NCI-H2227 (cell line): ENCODE results near the gene LAIR1.
A peak's percentile ranks its signal among the peaks of the same experiment; 100 is the strongest.

Experiments
- DNase-seq: peaks from one replicate; lab custom pipeline; 2025; ENCODE audit not compliant: unreplicated experiment; lab: John Stamatoyannopoulos, UW

LAIR1 gene

GRCh38 chr19:54319892-54320670, 44.6 kb downstream of the LAIR1 start:
- no peak for DNase-seq

GRCh38 chr19:54319049-54319448, 45.7 kb downstream of the LAIR1 start:
- DNase-seq = no peak

- DNase-seq = no peak
Observed at GRCh38 chr19:54317965-54318240, 46.8 kb downstream of the LAIR1 start.

- DNase-seq = no peak
Observed at GRCh38 chr19:54317108-54317964, 47.4 kb downstream of the LAIR1 start.

GRCh38 chr19:54316746-54317107, 48.0 kb downstream of the LAIR1 start:
- peak; percentile 67 for DNase-seq

GRCh38 chr19:54315956-54316355, 48.8 kb downstream of the LAIR1 start:
- no peak for DNase-seq

GRCh38 chr19:54312436-54313377, 52.0 kb downstream of the LAIR1 start, which contains the start of gene LILRA5:
LILRA5 (minus strand) TSS chr19:54313166; CDS start chr19:54313019, 147 bp downstream.
- DNase-seq = no peak

- no peak for DNase-seq
Observed at GRCh38 chr19:54312011-54312410, 52.7 kb downstream of the LAIR1 start.

GRCh38 chr19:54311486-54311885, 53.2 kb downstream of the LAIR1 start:
- DNase-seq = no peak

- DNase-seq = no peak
Observed at GRCh38 chr19:54310543-54310942, 54.2 kb downstream of the LAIR1 start.

- no peak for DNase-seq
Observed at GRCh38 chr19:54309811-54310210, 54.9 kb downstream of the LAIR1 start.

- no peak for DNase-seq
Observed at GRCh38 chr19:54307389-54308020, 57.2 kb downstream of the LAIR1 start.

GRCh38 chr19:54305141-54305540, 59.6 kb downstream of the LAIR1 start:
- no peak for DNase-seq

GRCh38 chr19:54302257-54302656, 62.5 kb downstream of the LAIR1 start:
- DNase-seq = no peak
